GM23338 (cell line): ENCODE measurements around the gene CYP11A1. TPM values are rescaled to one million over a fixed set of nuclear protein-coding genes. Genes with fewer than 3 reads are reported as not detected.
A peak's percentile ranks its signal among the peaks of the same experiment; 100 is the strongest.

ENCODE experiments used
- ATAC-seq: fragments of 200-7000 bp; cut with Tn5 transposase; 3 replicates; pipeline ENCODE4 v1.9.1; 2020
- DNase-seq: peaks from one replicate; pipeline ENCODE4 v3.0.0-alpha.2; 2015; ENCODE audit warnings: low spot score
- H2AFZ ChIP-seq: fragments of 200-600 bp; sonication (generic); 2 replicates; pipeline ENCODE4 v1.8.0; 2016; ENCODE audit warnings: antibody characterized with exemption, mild to moderate bottlenecking, moderate library complexity
- H3F3A ChIP-seq: fragments of 200-600 bp; sonication (generic); replicated peaks from 2 replicates; pipeline ENCODE4 v1.8.0; 2017; ENCODE audit warnings: antibody characterized with exemption, mixed run types, low read depth
- H3K27ac ChIP-seq: fragments of 200-600 bp; sonication (generic); 2 replicates; pipeline ENCODE4 v1.6.1; 2016; ENCODE audit warnings: low read depth
- H3K27me3 ChIP-seq: fragments of 200-600 bp; sonication (generic); 2 replicates; pipeline ENCODE4 v1.8.0; 2016; ENCODE audit warnings: mild to moderate bottlenecking, mixed run types, moderate library complexity; ENCODE audit not compliant: insufficient read depth
- H3K36me3 ChIP-seq: fragments of 200-600 bp; sonication (generic); 2 replicates; pipeline ENCODE4 v1.8.0; 2016; ENCODE audit warnings: mild to moderate bottlenecking; ENCODE audit not compliant: insufficient read depth
- H3K4me1 ChIP-seq: fragments of 200-600 bp; sonication (generic); 2 replicates; pipeline ENCODE4 v1.8.0; 2016; ENCODE audit warnings: mild to moderate bottlenecking, moderate library complexity; ENCODE audit not compliant: insufficient read depth
- H3K4me2 ChIP-seq: fragments of 200-600 bp; sonication (generic); 2 replicates; pipeline ENCODE4 v1.7.1; 2017; ENCODE audit warnings: mixed run types
- H3K4me3 ChIP-seq: fragments of 200-600 bp; sonication (generic); 2 replicates; pipeline ENCODE4 v1.6.1; 2016; ENCODE audit warnings: mixed run types
- H3K79me2 ChIP-seq: fragments of 200-600 bp; sonication (generic); replicated peaks from 2 replicates; pipeline ENCODE4 v1.8.0; 2017; ENCODE audit warnings: mild to moderate bottlenecking; ENCODE audit not compliant: insufficient read depth
- H3K9me2 ChIP-seq: fragments of 200-600 bp; sonication (generic); 2 replicates; pipeline ENCODE4 v1.8.0; 2017; ENCODE audit not compliant: insufficient read depth
- H4K20me1 ChIP-seq: fragments of 200-600 bp; sonication (generic); replicated peaks from 2 replicates; pipeline ENCODE4 v1.8.0; 2017; ENCODE audit warnings: mild to moderate bottlenecking; ENCODE audit not compliant: insufficient read depth
- H3K27ac Mint-ChIP-seq: 2 replicates; pipeline ENCODE4 v1.8.0; 2020; ENCODE audit warnings: inconsistent platforms, mild to moderate bottlenecking, moderate library complexity, mixed read lengths
- H3K27me3 Mint-ChIP-seq: 3 replicates; pipeline ENCODE4 v1.8.0; 2022; ENCODE audit warnings: low read depth, mild to moderate bottlenecking, moderate library complexity, mixed read lengths, inconsistent platforms; ENCODE audit not compliant: insufficient read depth, poor library complexity
- H3K36me3 Mint-ChIP-seq: 3 replicates; pipeline ENCODE4 v1.8.0; 2021; ENCODE audit warnings: low read depth, mild to moderate bottlenecking, inconsistent platforms, moderate library complexity, mixed read lengths
- H3K4me1 Mint-ChIP-seq: 3 replicates; pipeline ENCODE4 v1.8.0; 2020; ENCODE audit warnings: mild to moderate bottlenecking, inconsistent platforms, mixed read lengths
- H3K4me3 Mint-ChIP-seq: 3 replicates; pipeline ENCODE4 v1.8.0; 2021; ENCODE audit warnings: moderate library complexity, mild to moderate bottlenecking, inconsistent platforms, mixed read lengths
- H3K9me3 Mint-ChIP-seq: 3 replicates; pipeline ENCODE4 v1.8.0; 2020; ENCODE audit warnings: moderate library complexity, mild to moderate bottlenecking, inconsistent platforms, mixed read lengths
- CREB1 ChIP-seq: fragments of 250-450 bp; sonication (Bioruptor Pico); IDR thresholded peaks from 2 replicates; pipeline ENCODE4 v1.5.0; 2020; ENCODE audit warnings: low read depth, mild to moderate bottlenecking, moderate library complexity
- ETS1 ChIP-seq: IDR thresholded peaks from 2 replicates; pipeline ENCODE4 v1.6.1; 2016; ENCODE audit warnings: antibody characterized with exemption
- EZH2 ChIP-seq: fragments of 200-600 bp; sonication (generic); IDR thresholded peaks from one replicate; pipeline ENCODE4 v1.8.0; 2017; ENCODE audit warnings: antibody characterized with exemption, mild to moderate bottlenecking, low read depth; ENCODE audit not compliant: unreplicated experiment
- POLR2AphosphoS5 ChIP-seq: IDR thresholded peaks from 2 replicates; pipeline ENCODE4 v1.6.1; 2016; ENCODE audit warnings: antibody characterized with exemption, low read depth
- REST ChIP-seq: IDR thresholded peaks from one replicate; pipeline ENCODE4 v1.6.1; 2018; ENCODE audit warnings: antibody characterized with exemption; ENCODE audit not compliant: unreplicated experiment
- ZNF114 ChIP-seq: fragments of 250-450 bp; sonication (Bioruptor Pico); IDR thresholded peaks from 2 replicates; pipeline ENCODE4 v1.5.0; 2020; ENCODE audit warnings: mild to moderate bottlenecking, moderate library complexity
- ZNF462 ChIP-seq: fragments of 250-450 bp; sonication (Bioruptor Pico); IDR thresholded peaks from 2 replicates; pipeline ENCODE4 v1.5.0; 2020; ENCODE audit warnings: mild to moderate bottlenecking, moderate library complexity
- polyA plus RNA-seq: library from polyadenylated mRNA; unstranded; fragments of >200 nt; fragmentation: Nextera tagmentation; extraction: Ambion mirVana; gene quantifications from 2 replicates; pipeline ENCODE4 v1.2.1, GENCODE V29; 2016
- total RNA-seq: library from RNA; depleted of rRNA; stranded (reverse); fragments of >200 nt; shearing (Covaris generic); gene quantifications from 2 replicates; pipeline ENCODE4 v1.2.3, GENCODE V29; 2014

CYP11A1 gene
- total and polyA plus RNA-seq, 2 experiments from 2014 or later: 1.2 to 1.7 TPM

- Histone ChIP-seq H3K4me1 (peaks cover 28% of the 10 kb centered on the region), H3K9me2 (no peaks in the 10 kb centered on the region), H3K4me3 (peak overlapping the region; percentile 77), H3K4me2 (peak overlapping the region; percentile 91), H4K20me1 (no peaks in the 10 kb centered on the region), H3F3A (0 out of 2 replicates have a peak, but pooled peaks cover 5% of the 10 kb centered on the region), H3K36me3 (no peaks in the 10 kb centered on the region), H3K27ac (no peak overlapping the region), H3K27me3 (peaks cover 40% of the 10 kb centered on the region), H2AFZ (peak overlapping the region; percentile 98), H3K79me2 (no peaks in the 10 kb centered on the region)
- H3K27ac Mint-ChIP-seq: 0 out of 2 replicates have a peak overlapping the region, but pooled peaks have one; percentile 28
- no peaks in the 10 kb centered on the region for H3K36me3 Mint-ChIP-seq
- DNase-seq: peak; percentile 72
- peak overlapping the region; percentile 81 for H3K4me3 Mint-ChIP-seq
- no peaks in the 10 kb centered on the region for H3K9me3 Mint-ChIP-seq
- TF ChIP-seq CREB1 (peak; percentile 84), POLR2AphosphoS5 (peak; percentile 49; the same call in 1 of the 2 replicates), REST (no peak)
- peak; percentile 82 for ATAC-seq
- peaks cover 19% of the 10 kb centered on the region for H3K4me1 Mint-ChIP-seq
- H3K27me3 Mint-ChIP-seq: peaks cover 22% of the 10 kb centered on the region
Measured at GRCh38 chr15:74365598-74366445, 1.6 kb downstream of the CYP11A1 start.

- Histone ChIP-seq H3K27me3 (peaks cover 40% of the 10 kb centered on the region), H3K4me3 (peak overlapping the region; percentile 77), H2AFZ (peak overlapping the region; percentile 98), H3K36me3 (no peaks in the 10 kb centered on the region), H4K20me1 (no peaks in the 10 kb centered on the region), H3K4me2 (peak overlapping the region; percentile 91), H3K4me1 (peaks cover 28% of the 10 kb centered on the region), H3K27ac (no peak overlapping the region), H3K79me2 (no peaks in the 10 kb centered on the region), H3K9me2 (no peaks in the 10 kb centered on the region), H3F3A (0 out of 2 replicates have a peak, but pooled peaks cover 5% of the 10 kb centered on the region)
- Mint-ChIP-seq H3K4me3 (peak overlapping the region; percentile 81), H3K27ac (0 out of 2 replicates have a peak overlapping the region, but pooled peaks have one; percentile 28), H3K4me1 (peaks cover 19% of the 10 kb centered on the region), H3K36me3 (no peaks in the 10 kb centered on the region), H3K27me3 (peaks cover 22% of the 10 kb centered on the region), H3K9me3 (no peaks in the 10 kb centered on the region)
- ATAC-seq (peak; percentile 56), DNase-seq (peak; percentile 54)
- no peak for TF ChIP-seq CREB1
- no peak for TF ChIP-seq EZH2
- TF ChIP-seq ZNF114: no peak
- TF ChIP-seq ZNF462 (CRISPR knock-in tag): no peak
- no peak for TF ChIP-seq ETS1
Measured at GRCh38 chr15:74364936-74365597, 2.4 kb downstream of the CYP11A1 start.
